Gastroesophageal sphincter (tissue), 3 donors: Measurements from ENCODE around the gene DBN1.

Experiments
- POLR2A ChIP-seq, 2 donors: fragments of 450-650 bp; IDR thresholded peaks; one replicate each; pipeline ENCODE4 v1.6.1; 2017; ENCODE audit warnings: antibody characterized with exemption in 2 of 2, mild to moderate bottlenecking in 2 of 2, moderate library complexity in 1 of 2
- TF ChIP-seq, protein P1 (sequence below), 4 experiments: fragments of 200-600 bp in 2 of 4; fragments of 450-650 bp in 2 of 4; sonication (generic) in 1 of 4; IDR thresholded peaks; one replicate each; pipeline ENCODE4 v1.5.1; 2017 to 2019; ENCODE audit warnings: antibody characterized with exemption in 4 of 4, mild to moderate bottlenecking in 2 of 4, moderate library complexity in 2 of 4

DNA sequence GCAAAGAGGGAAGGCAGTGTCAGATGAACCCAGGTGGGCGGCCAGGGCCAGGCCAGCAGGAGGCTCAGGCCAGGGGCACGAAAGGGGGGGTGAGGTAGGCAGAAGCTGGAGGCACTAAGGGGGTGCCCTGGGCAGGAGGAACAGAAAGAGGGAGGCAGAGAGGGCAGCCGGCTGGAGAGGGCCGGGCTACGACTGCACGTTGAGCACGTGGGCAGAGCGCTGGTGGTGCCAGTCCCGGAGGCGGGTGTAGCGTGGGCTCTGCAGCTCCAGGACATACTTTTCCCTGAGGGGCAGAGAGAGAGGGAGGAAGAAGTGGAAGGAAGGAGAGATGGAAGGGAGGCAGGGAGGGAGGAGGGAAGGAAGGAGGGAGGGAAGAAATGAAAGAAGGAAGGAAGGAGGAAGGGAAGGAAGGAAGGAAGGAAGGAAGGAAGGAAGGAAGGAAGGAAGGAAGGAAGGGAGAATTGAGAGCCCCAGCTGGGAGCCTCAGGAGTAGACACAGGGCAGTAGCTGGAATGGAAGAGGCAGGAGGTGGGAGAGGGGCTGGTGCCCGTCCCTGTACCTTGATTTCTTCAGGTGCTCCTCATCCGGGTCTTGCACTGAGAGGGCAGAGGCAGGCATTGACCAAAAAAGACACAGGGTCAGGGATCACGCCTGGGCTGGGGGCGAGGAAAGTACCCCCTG lies 17.0 kb upstream of the DBN1 start:
- TF ChIP-seq, protein P1, sequence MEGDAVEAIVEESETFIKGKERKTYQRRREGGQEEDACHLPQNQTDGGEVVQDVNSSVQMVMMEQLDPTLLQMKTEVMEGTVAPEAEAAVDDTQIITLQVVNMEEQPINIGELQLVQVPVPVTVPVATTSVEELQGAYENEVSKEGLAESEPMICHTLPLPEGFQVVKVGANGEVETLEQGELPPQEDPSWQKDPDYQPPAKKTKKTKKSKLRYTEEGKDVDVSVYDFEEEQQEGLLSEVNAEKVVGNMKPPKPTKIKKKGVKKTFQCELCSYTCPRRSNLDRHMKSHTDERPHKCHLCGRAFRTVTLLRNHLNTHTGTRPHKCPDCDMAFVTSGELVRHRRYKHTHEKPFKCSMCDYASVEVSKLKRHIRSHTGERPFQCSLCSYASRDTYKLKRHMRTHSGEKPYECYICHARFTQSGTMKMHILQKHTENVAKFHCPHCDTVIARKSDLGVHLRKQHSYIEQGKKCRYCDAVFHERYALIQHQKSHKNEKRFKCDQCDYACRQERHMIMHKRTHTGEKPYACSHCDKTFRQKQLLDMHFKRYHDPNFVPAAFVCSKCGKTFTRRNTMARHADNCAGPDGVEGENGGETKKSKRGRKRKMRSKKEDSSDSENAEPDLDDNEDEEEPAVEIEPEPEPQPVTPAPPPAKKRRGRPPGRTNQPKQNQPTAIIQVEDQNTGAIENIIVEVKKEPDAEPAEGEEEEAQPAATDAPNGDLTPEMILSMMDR (IDR thresholded peaks at IDR 0.05) = no peak
- peak in 1 of 2 donors; percentile 6 for TF ChIP-seq POLR2A (IDR thresholded peaks at IDR 0.05)
